HG02798 (cell line): ENCODE data around the gene SPEN.
"Not testable (repeated sequence)": the region's sequence is repeated elsewhere in the genome, so short reads cannot be mapped to it uniquely, and the experiment has no call there.

ENCODE experiments used
- ATAC-seq: cut with Tn5 transposase; IDR thresholded peaks from one replicate; pipeline ENCODE4 v1.9.1; 2021; ENCODE audit warnings: mild to moderate bottlenecking; ENCODE audit not compliant: unreplicated experiment, poor library complexity

The SPEN gene

DNA sequence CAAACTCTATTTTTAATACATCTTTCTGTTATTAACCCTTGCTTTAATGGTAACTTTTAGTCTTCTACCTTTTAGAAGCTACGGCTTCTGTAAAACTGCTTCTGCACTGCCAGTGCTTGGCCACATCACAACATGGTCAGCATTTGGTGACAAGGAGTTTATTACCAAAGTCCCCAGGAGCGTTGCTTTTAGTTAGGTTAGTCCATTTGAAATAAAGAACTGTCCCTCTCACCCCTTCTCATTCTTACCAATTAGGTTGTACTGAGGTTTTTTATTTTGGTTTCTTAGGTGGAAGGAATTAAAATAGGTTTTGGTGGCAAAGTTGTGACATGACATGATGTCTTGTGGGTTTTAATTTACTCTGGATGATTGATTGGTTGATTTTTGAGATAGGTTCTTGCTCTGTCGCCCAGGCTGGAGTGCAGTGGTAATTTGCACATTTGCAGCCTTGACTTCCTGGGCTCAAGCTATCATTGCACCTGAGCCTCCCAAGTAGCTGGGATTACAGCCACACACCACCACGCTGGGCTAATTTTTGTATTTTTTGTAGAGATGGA, 39.2 kb downstream of the SPEN start:
- ATAC-seq: peak; percentile 6

DNA sequence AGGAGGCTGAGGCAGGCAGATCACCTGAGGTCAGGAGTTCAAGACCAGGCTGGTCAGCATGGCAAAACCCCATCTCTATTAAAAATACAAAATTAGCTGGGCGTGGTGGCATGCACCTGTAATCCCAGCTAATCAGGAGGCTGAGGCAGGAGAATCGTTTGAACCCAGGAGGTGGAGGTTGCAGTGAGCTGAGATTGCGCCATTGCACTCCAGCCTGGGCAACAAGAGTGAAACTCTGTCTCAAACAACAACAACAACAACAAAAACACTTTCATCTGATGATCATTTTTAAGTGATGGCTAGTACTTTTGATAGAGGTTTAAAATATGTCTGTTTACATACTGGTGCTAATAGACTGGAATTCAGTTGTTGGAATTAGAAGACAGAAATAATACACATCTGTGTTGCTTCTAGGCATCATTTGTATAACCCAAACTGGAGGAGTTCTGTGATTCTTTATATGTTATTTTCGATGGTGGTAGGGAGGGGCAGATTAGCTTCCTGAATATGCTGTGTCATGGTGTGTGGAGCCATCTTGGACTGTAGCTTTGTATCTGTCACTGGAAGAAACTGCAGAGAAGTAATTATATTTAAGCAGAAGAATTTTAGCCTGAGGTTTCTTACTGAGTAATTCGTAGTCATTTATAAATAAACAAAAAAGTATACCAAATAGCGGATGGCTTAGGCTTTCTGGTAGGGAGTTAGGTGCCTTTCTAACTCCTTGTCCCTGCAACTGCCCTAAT, 45.5 kb downstream of the SPEN start:
- not testable (repeated sequence) for ATAC-seq

DNA sequence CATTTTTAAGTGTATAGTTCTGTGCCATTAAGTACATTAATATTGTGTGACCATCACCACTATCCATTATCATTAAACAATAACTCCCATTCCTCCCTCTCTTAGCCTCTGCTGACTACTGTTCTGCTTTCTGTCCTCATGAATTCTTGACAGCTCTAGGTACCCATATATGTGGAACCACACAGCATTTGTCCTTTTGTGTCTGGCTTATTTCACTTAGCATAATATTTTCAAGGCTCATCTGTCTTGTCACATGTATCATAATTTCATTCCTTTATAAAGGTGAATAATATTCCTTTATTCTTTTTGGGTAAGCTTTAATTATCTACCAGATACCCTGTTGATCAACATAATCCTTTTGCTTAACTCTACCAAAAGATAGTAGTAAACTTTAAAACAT, 47.7 kb downstream of the SPEN start:
- ATAC-seq: no peak

DNA sequence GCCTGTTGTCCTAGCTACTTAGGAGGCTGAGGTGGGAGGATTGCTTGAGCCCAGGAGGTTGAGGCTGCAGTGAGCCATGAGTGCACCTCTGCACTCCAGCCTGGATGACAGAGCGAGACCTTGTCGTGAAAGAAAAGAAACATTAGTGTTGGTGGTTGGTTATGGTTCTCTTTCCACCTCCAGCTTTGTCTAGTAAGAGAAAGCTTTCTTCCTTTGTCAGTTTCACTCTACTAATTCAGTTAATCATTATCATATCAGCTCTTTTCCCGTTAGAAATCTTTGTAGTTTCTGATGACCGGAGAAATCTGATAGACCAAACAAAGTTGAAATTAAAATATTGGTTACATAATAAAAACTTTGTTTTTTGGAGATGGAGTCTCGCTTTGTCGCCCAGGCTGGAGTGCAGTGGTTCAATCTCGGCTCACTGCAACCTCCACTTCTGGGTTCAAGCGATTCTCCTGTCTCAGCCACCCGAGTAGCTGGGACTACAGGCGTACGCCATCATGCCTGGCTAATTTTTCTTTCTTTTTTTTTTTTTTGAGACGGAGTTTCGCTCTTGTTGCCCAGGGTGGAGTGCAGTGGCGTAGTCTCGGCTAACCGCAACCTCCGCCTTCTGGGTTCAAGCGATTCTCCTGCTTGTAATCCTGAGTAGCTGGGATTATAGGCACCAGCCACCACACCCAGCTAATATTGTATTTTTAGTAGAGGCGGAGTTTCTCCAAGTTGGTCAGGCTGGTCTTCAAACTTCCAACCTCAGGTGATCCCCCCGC, 49.5 kb downstream of the SPEN start:
- ATAC-seq: not testable (repeated sequence)

DNA sequence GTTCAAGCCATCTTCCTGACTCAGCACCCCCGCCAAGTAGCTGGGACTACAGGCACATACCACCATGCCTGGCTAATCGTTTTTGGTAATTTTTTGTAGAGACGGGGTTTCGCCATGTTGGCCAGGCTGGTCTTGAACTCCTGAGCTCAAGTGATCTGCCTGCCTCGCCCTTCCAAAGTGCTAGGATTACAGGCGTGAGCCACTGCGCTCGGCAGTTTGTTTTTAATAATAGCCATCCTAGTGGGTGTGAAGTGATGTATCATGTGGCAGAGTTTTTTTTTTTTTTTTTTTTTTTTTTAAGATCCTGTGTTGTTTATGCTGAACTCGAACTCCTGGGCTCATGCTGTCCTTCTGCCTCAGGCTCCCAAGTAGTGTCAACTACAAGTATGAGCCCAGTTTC, 51.8 kb downstream of the SPEN start:
- ATAC-seq: no peak

DNA sequence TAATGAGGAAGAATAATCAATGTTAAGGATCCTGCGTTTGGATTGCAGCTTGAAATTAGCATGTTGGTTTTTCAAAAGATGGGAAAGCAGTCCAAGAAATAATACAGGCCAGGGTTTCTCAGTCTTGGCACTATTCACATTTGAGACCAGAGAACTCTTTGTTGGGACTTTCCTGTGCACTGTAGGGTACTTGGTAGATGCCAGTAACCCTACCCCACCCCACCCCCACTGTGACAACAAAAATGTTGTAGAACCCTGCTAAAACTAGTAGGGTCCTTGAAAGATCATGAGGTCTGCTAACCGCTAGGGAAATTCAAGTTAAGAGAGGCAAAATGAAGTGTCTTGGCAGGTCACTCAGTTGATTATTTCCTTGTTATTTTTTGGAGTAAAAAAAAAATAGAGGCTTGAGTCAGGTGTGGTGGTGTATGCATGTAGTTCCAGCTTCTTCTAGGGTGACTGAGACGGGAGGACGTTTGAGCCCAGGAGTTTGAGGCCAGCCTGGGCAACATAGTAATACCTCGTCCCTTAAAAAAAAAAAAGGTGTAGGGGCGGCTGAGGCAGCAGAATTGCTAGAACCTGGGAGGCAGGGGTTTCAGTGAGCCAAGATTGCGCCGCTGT, 53.3 kb downstream of the SPEN start:
- no peak for ATAC-seq

DNA sequence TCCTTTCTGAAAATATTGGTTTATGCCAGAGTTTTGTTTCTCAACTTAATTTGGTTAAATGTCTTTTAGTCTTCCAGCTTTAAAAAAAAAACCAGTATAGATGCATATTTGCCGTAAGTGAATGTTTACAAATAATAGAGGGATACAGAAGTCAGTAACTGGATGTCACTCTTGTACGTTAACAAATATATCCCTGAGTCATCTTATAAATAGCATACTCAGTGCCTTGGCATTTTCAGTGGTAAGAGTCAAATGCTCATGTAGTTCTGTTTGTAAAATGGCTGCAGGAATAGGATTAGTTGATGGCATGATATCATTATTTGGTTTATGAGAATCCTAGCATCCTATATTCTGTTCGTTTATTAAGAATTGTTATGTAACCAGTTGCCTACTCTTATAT, 55.4 kb downstream of the SPEN start:
- no peak for ATAC-seq

DNA sequence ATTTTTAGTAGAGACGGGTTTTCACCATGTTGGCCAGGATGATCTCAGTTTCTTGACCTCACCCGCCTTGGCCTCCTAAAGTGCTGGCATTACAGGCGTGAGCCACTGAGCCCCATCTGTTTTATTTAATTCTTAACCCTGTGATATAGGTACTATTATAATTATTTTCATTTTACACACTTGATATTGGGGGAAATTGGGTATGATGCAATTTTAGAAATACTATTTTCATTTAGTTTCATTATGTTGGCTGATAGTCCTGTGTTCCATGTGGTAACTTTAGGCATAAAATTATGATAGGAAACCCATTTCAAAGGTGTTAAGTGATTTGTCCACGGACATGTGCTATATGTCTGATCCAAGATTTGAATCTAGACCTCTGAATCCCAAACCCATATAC, 61.1 kb downstream of the SPEN start:
- no peak for ATAC-seq

DNA sequence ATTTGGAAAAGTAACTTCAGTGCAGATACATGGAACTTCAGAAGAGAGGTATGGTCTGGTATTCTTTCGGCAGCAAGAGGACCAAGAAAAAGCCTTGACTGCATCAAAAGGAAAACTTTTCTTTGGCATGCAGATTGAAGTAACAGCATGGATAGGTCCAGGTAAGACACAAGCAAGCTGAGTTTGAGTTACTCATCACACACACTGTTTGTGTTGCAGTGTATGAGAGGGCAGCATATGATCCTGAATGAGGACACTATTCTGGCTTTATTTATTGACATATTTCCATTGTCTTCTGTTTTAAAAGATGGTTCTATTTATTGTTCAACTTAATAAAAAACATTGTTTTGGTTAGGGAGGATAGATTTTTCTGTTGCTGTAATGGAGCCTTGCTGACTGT, 63.6 kb downstream of the SPEN start:
- ATAC-seq: no peak

DNA sequence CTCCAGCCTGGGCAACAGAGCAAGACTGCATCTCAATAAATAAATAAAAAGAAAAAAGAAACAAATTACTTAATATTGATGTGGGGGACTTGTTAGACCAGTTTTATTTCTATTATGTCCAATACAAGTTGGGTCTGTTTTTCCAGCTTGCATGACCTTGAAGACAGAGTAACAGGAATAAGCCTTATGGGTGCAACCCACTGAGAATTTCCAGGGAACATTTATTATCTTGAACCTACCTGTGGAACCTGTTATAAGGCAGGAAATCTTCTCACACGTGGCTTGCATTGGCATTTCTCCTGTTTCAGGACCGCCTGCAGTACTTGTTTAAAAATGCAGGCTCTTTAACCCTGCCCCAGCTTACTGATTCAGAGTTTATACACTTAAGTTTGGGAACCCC, 64.4 kb downstream of the SPEN start:
- ATAC-seq: no peak

DNA sequence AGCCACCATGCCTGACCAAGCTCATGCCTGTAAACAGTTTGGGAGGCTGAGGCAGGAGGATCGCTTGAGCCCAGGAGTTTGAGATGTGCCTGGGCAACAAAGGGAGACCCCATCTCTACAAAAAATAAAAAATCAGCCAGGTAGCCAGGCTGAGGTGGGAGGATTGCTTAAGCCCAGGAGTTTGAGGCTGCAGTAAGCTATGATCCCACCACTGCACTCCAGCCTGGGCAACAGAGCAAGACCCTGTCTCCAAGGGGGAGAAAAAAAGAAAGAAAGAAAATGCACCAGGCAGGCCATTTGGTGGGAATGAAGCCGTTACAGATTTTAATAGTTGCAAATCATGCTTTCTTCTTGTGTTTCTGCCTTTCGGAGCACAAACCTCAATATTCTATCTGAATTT, 66.1 kb downstream of the SPEN start:
- not testable (repeated sequence) for ATAC-seq

DNA sequence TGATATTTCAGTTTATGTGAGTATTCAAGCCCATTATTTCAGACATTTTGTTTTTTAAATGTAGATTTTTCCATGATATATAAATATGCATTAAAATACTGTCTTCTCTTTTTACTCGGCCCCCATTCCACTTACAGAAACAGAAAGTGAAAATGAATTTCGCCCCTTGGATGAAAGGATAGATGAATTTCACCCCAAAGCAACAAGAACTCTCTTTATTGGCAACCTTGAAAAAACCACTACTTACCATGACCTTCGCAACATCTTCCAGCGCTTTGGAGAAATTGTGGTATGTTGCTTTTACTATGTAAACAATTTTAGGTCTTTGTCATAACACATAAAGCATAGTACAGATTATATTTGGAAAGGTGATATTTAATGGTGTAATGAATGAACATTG, 68.5 kb downstream of the SPEN start:
- no peak for ATAC-seq

DNA sequence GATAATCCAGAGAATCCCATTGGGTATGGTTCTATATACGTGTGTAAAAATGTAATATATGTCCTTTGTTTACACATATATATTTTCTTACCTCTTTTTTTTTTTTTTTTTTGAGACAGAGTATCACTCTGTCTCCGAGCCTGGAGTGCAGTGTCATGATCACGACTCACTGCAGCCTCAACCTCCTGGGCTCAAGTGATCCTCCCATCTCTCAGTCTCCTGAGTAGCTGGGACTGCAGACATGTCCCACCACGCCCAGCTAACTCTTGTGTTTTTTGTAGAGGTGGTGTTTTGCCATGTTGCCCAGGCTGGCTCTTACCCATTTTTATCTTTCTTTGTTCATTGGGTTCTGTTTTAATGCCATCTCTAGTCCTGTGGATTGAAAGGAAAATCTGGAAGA, 68.9 kb downstream of the SPEN start:
- ATAC-seq: no peak

DNA sequence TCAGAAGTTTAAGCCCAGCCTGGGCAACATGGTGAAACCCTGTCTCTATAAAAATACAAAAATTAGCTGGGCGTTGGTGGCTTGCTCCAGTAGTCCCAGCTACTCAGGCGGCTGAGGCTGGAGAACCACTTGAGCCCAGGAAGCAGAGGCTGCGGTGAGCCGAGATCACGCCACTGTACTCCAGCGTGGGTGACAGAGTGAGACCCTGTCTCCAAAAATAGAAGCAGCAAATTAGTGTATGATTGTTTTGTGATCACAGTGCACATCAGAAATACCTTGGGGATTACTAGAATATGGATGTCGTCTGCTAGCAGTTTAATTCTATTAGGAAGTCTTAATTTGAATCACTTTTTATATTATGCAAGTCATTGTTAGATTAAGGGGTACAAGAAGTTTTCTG, 69.4 kb downstream of the SPEN start:
- no peak for ATAC-seq

DNA sequence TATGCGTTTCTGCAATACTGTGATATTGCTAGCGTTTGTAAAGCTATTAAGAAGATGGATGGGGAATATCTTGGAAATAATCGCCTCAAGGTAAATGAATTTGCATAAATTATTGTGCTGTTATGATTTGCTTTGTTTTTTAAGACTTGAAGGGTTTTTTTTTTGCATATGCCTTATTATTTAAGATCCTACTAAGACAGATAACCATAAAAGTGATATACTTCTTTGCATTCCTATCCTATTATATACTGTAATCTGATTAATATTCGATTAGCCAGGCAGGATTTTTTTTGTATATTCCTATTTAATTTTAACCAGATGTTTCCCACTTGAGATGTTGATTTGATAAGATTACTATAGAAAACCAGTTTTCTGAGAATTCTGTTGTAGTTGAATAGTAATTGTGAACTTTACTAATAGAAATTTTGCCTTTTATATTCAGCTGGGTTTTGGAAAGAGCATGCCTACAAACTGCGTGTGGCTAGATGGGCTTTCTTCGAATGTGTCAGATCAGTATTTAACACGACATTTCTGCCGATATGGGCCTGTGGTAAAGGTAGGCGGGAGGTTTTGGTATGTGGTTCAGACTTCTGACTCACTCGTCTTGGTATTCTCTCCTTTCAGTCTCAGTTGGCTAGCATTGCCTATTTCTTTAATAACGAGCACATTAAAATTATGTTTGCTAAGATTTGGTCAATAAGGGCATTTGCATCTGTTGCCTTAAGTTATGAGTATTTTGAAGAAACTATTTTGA, 71.6 kb downstream of the SPEN start:
- ATAC-seq: peak; percentile 74

DNA sequence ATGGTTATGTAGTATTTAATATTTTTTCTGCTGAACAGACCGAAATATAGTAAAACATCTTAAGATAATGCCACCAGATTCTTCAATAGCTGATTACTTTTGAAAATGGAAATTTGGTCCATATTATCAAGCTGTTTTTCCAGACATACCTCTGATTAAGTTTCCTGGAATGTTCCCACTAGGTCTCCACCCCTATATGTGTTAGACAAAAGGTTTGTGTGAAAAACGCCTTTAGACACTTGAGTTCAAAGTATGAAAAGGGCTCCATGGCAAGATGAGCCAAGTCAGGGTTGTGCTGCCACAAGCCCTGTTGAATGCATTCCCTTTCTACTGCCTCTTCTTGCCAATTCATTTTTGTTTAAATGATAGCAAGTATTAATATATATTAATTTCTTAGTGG, 75.7 kb downstream of the SPEN start:
- ATAC-seq: no peak

DNA sequence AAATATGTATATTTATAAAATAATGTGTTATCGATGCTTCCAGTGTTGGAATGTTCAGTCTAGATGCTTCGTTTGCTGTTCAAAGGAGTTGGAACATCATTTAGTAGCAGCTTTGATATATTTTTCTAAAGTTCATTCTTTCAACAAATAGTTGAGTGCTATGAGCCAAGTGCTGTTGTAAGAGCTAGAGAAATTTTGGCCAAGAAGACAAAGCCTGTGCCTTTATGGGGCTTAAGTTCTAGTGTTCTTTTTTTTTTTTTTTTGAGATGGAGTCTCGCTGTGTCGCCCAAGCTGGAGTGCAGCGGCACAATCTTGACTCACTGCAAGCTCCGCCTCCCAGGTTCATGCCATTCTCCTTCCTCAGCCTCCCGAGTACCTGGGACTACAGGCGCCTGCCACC, 78.9 kb downstream of the SPEN start:
- not testable (repeated sequence) for ATAC-seq

DNA sequence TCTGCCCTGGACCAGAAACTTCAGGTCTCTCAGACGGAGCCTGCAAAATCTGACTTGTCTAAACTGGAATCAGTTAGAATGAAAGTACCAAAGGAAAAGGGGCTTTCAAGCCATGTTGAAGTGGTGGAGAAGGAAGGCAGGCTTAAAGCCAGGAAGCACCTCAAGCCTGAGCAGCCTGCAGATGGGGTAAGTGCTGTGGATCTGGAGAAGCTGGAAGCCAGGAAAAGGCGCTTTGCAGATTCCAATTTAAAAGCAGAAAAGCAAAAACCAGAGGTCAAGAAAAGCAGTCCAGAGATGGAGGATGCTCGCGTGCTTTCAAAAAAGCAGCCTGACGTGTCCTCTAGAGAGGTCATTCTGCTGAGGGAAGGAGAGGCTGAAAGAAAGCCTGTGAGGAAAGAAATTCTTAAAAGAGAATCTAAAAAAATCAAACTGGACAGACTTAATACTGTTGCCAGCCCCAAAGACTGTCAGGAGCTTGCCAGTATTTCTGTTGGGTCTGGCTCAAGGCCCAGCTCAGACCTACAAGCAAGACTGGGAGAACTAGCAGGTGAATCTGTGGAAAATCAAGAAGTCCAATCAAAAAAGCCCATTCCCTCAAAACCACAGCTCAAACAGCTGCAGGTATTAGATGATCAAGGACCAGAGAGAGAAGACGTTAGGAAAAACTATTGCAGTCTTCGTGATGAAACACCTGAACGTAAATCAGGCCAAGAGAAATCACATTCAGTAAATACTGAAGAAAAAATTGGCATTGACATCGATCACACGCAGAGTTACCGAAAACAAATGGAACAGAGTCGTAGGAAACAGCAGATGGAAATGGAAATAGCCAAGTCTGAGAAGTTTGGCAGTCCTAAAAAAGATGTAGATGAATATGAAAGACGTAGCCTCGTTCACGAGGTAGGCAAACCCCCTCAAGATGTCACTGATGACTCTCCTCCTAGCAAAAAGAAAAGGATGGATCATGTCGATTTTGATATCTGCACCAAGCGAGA, 81.8 kb downstream of the SPEN start:
- ATAC-seq: no peak

DNA sequence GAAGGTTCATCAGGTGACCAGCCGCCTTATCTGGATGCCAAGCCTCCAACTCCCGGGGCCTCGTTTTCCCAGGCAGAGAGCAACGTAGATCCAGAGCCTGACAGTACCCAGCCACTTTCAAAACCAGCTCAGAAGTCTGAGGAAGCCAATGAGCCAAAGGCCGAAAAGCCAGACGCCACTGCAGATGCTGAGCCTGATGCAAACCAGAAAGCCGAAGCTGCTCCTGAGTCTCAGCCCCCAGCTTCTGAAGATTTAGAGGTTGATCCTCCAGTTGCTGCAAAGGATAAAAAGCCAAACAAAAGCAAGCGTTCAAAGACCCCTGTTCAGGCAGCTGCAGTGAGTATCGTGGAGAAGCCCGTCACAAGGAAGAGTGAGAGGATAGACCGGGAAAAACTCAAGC, 83.9 kb downstream of the SPEN start:
- ATAC-seq: no peak
